OCI-LY7 (cell line): ENCODE measurements around the gene DIP2C.

Experiments
- CTCF ChIP-seq: fragments of 200-600 bp; sonication (generic); conservative IDR thresholded peaks from 2 replicates; pipeline ENCODE4 v1.5.1; 2014; ENCODE audit warnings: mild to moderate bottlenecking, antibody characterized with exemption, low read length, moderate library complexity, mixed read lengths
- EZH2phosphoT487 ChIP-seq: fragments of 200-600 bp; sonication (generic); IDR thresholded peaks from 2 replicates; pipeline ENCODE4 v1.6.1; 2018; ENCODE audit warnings: low read depth, borderline replicate concordance, mild to moderate bottlenecking, mixed run types, antibody characterized with exemption, low read length, moderate library complexity, mixed read lengths

DNA sequence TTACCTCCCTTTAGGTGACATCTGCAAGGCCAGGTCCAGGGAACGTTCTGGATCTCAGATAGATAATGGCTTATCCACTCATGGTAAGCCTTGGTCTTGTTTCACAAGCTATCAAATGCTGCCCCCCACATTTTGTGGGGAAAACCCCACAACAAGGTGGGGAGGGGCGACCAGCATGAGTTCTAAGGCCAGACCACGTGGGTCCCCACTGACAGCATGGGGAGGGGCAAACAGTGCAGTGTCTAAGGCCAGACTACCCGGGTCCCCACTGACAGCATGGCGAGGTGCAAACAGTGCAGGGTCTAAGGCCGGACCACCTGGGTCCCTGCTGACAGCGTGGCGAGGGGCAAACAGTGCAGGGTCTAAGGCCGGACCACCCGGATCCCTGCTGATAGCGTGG lies 102.8 kb downstream of the DIP2C start:
- TF ChIP-seq CTCF (no peak), EZH2phosphoT487 (no peak)
